Measurements from ENCODE around the gene PLA2G15. TPM values are rescaled to one million over a fixed set of nuclear protein-coding genes. Genes with fewer than 3 reads are reported as not detected.

The PLA2G15 gene
- total RNA-seq, 4 donors from 2014 or later = 8.3 to 27.5 (median 17.6) TPM

- no peaks in the 10 kb centered on the region for H3K27me3 ChIP-seq
- no peak overlapping the region for H3K27ac ChIP-seq
- no peak overlapping the region for H3K4me3 ChIP-seq
- TF ChIP-seq POLR2A (IDR thresholded peaks at IDR 0.05) = no peak
- TF ChIP-seq, protein P1, sequence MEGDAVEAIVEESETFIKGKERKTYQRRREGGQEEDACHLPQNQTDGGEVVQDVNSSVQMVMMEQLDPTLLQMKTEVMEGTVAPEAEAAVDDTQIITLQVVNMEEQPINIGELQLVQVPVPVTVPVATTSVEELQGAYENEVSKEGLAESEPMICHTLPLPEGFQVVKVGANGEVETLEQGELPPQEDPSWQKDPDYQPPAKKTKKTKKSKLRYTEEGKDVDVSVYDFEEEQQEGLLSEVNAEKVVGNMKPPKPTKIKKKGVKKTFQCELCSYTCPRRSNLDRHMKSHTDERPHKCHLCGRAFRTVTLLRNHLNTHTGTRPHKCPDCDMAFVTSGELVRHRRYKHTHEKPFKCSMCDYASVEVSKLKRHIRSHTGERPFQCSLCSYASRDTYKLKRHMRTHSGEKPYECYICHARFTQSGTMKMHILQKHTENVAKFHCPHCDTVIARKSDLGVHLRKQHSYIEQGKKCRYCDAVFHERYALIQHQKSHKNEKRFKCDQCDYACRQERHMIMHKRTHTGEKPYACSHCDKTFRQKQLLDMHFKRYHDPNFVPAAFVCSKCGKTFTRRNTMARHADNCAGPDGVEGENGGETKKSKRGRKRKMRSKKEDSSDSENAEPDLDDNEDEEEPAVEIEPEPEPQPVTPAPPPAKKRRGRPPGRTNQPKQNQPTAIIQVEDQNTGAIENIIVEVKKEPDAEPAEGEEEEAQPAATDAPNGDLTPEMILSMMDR (IDR thresholded peaks at IDR 0.05) = no peak
- peaks cover 0 to 8% (median 0%) of the 10 kb centered on the region in 3 donors for H3K36me3 ChIP-seq
- H3K4me1 ChIP-seq = no peaks in the 10 kb centered on the region
- no peak for DNase-seq
- no peaks in the 10 kb centered on the region for H3K9me3 ChIP-seq
These were observed 30.4 kb upstream of the PLA2G15 start for GRCh38 chr16:68214726-68215125.

DNA sequence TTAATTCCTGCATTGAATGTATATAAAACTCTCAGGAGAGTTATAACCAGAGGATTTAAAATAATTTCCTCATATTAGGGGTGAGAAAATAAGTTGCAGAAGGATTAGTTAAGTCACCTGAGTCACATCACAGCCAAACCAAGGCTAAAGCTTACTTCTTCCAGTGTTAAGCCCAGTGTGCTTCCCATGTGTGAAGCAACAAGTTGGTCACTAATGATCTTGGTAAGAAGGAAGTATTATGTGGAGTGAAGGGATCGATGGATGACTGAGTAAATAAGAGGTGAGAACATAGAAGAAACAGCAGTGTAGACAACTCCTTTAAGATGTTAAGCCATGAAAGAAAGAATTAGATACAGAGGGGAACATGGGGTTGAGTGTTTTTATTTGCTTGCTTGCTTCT is 29.9 kb upstream of the PLA2G15 start:
- H3K27me3 ChIP-seq = no peaks in the 10 kb centered on the region
- H3K36me3 ChIP-seq = peaks cover 0 to 8% (median 0%) of the 10 kb centered on the region in 3 donors
- H3K27ac ChIP-seq = no peak overlapping the region
- H3K4me3 ChIP-seq = no peak overlapping the region
- TF ChIP-seq, protein P1 (IDR thresholded peaks at IDR 0.05) = no peak
- no peak for TF ChIP-seq POLR2A (IDR thresholded peaks at IDR 0.05)
- DNase-seq = no peak
- H3K4me1 ChIP-seq = no peaks in the 10 kb centered on the region
- no peaks in the 10 kb centered on the region for H3K9me3 ChIP-seq

- H3K27ac ChIP-seq = no peak overlapping the region
- H3K9me3 ChIP-seq = no peaks in the 10 kb centered on the region
- peaks cover 0 to 8% (median 0%) of the 10 kb centered on the region in 3 donors for H3K36me3 ChIP-seq
- H3K4me1 ChIP-seq = no peaks in the 10 kb centered on the region
- H3K27me3 ChIP-seq = no peaks in the 10 kb centered on the region
- TF ChIP-seq POLR2A (IDR thresholded peaks at IDR 0.05) = no peak
- TF ChIP-seq, protein P1 (IDR thresholded peaks at IDR 0.05) = no peak
- H3K4me3 ChIP-seq = no peak overlapping the region
- no peak for DNase-seq
These were observed 28.9 kb upstream of the PLA2G15 start for GRCh38 chr16:68216240-68216639.

DNA sequence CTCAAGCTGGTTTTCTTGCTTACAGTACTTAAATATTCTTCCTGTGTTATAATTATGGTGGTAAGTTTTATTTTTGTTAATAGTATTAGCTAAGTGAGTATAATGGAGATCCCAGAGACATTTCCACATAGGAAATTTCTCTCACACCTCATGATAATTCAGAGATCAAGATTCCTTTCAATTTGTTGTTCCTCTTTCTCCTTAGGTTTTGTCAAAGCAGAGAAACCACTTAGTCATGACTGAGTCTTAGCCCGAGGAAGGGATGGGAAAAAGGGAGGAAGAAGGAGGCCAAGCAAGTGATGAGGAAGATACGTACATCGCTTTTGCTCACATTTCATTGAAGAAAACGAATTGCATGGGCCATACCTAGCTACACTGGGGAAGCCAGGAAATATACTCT is 27.7 kb upstream of the PLA2G15 start:
- no peak overlapping the region for H3K4me3 ChIP-seq
- no peak for DNase-seq
- H3K9me3 ChIP-seq = no peaks in the 10 kb centered on the region
- H3K27me3 ChIP-seq = no peaks in the 10 kb centered on the region
- H3K4me1 ChIP-seq = no peaks in the 10 kb centered on the region
- peaks cover 0 to 8% (median 0%) of the 10 kb centered on the region in 3 donors for H3K36me3 ChIP-seq
- TF ChIP-seq, protein P1 (IDR thresholded peaks at IDR 0.05) = no peak
- no peak for TF ChIP-seq POLR2A (IDR thresholded peaks at IDR 0.05)
- H3K27ac ChIP-seq = no peak overlapping the region

- peaks cover 0 to 8% (median 0%) of the 10 kb centered on the region in 3 donors for H3K36me3 ChIP-seq
- H3K9me3 ChIP-seq = no peaks in the 10 kb centered on the region
- TF ChIP-seq, protein P1 (IDR thresholded peaks at IDR 0.05) = no peak
- no peak for TF ChIP-seq POLR2A (IDR thresholded peaks at IDR 0.05)
- no peaks in the 10 kb centered on the region for H3K4me1 ChIP-seq
- H3K27ac ChIP-seq = no peak overlapping the region
- H3K27me3 ChIP-seq = no peaks in the 10 kb centered on the region
- DNase-seq = no peak
- no peak overlapping the region for H3K4me3 ChIP-seq
These were observed 25.3 kb upstream of the PLA2G15 start for GRCh38 chr16:68219725-68220351.
